Stimulated activated CD4-positive, alpha-beta T cell treated with anti-CD3 and anti-CD28 coated beads, Interleukin-1b, Interleukin-23, amount 100 ng/mL, for 24 hours (primary cell): Measurements from ENCODE around the gene TBC1D22A.

ENCODE experiments used
- DNase-seq, 4 experiments: peaks; one replicate each; pipeline ENCODE4 v3.0.0-alpha.2; 2020; ENCODE audit warnings: low read depth in 4 of 4, low spot score in 1 of 4

TBC1D22A gene

DNA sequence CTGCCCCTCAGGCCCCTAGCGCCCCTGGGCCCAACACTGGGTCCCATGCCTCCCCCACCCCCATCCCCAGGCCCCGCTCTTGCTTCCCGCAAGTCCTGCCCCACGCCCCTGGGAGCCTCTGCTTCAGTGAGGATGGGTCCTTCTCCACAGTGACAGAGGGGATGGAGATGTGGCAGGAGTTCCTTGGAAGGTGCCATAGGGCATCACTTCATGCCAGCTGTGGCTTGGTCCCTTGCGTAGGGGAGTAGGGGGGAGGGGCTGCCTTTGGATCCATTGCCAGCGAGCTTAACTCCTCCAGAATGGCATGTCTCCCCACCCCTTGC lies 9.5 kb upstream of the TBC1D22A start:
- DNase-seq = no peak

DNA sequence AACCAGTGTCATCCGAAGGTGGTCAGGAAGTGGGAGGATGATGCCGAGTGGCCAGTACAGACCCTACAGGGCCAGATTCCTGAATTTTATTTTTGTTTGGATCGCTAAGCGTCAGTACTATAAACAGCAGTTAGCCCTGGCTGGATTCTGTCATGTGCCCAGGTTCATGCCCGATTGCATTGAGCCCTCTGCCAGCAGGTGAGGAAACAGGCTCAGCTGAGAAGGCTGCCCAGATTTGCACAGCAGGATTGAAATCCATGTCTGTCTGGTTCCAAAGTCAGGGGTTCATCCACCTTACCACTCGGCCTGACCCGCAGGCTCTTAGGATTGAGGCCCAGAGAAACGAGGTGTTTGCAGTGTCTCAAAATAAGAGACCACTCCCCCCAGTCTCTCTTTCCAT lies 9.1 kb upstream of the TBC1D22A start:
- no peak for DNase-seq

DNA sequence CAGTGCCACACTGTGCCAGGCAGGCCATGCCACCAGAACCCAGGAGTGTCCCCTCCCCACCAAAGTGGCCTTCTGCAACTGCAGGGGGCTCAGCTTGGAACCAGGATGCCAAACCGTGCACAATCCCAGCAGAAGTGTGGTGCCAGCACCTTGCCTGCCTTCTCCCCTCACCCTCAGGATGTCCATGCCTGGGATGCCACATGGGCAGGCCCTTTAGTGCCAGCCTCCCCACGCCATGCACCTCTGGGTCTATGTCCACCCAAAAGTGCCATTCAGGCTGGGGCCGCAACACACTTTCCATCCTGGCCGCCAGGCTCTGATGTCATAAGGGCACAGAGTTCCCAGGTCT lies 8.7 kb upstream of the TBC1D22A start:
- no peak for DNase-seq

DNA sequence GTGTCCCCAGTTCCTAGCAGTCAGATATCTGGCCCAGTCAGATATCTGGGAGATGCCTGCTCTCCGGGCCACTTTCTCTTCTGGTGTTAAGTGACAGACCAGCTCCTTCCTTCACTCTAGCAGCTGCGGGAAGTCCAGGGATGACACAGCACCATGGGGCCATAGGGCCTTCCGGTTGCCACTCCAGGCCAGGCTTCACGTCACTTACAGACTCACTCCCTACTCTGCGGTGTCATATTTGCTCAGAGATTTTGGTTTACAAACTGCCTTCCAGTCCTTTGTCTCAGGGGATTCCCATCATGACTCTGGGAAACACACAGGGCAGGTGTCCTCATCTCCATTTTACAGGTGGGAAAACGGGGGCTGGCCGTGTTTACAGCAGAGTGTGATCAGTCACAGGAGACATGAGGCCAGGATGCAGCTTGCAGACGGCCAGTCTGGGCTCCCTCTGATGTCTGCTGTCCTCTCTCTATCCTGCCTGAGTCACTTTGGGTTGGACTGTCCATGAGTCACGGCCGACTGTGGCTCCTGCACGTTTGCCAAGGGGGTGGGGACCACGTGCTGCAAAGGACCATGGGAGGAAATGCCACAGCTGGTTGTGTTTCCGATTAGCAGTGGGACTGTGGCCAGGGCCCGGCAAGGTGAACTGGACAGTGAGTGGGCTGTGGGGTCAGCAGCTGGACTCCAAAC lies 8.2 kb upstream of the TBC1D22A start:
- DNase-seq = no peak

DNA sequence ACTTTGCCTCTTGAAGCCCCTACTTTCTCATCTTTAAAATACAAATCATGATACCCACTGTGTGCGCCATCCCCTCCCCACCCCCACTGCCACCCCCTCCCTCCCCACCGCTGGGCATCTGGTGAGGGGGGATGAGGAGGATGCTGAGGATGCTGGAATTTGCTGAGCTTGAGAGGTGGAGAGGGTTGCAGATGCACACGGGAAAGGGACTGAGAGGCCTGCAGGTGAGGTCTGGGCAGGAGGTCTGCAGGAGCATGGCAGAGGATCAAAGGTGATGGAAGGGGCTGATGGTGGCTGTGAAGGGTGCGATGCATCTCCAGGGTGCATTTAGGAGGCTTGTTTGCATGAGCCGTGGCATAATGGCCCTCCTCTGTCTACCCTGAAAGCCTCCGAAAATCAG lies 7.6 kb upstream of the TBC1D22A start:
- DNase-seq = no peak

DNA sequence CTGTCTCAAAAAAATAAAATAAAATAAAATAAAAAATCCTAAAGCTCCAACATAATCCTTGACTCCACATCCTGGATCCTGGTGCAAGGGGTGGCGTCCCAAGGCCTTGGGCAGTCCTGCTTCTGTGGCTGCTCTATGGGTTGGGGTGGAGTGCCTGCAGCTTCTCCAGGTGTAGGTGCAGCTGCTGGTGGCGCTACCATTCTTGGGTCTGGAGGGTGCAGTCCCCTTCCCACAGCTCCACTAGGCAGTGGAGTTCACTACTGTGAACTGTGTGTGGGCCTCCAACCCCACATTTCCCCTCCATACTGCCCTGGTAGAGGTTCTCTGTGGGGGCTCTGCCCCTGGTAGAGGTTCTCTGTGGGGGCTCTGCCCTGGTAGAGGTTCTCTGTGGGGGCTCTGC lies 6.9 kb upstream of the TBC1D22A start:
- DNase-seq = no peak

DNA sequence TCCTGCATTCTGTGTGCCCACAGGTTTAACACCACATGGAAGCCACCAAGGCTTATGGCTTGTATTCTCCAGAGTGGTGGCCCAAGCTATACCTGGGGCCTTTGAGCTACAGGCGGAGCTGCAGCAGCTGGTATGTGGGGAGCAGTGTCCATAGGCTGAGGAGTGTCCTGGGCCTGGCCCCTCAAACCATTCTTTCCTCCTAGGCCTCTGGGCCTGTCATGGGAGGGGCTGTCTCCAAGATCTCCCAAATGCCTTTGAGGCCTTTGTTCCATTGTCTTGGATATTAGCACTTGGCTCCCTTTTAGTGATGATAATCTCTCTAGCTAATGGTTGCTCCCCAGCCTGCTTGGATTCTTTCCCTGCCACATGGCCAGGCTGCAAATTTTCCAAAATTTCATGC lies 6.4 kb upstream of the TBC1D22A start:
- no peak for DNase-seq

DNA sequence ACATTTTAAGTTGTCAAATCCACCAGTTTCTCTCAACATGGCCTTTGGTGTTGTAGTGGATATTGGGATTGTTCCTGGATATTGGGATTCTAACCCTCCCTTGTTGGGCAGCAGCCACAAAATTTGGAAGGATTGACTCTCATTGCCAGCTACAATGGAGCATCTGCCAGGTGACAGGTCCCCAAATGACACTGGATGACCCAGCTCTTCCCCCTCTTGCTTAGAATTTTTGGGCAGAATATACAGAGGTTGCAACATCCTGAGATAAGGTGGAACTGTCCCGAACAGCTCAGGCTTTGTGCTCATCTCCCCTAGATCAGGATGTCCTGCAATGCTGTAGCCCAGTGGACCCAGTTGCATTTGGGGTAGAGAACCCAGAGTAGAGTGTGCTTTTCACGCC lies 5.3 kb upstream of the TBC1D22A start:
- DNase-seq = no peak

DNA sequence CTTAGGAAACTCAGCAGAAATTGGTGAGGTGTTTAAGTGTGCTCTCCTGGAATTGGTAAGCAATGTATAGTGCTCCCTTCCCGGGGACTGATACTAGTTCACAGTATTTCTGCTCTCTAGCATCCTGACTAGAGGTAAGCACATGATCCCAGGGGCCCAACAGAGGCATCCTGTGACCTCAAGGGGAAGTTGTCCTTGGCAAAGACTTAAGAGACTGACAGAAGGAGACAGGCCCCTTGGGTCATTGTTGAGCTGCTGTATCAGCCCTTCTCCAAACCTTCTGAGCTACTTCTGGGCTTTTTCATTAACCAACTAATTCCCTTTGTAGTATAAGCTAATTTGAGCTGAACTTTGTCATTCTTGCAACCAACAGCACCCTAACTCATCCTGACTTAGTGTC lies 4.3 kb upstream of the TBC1D22A start:
- no peak for DNase-seq

DNA sequence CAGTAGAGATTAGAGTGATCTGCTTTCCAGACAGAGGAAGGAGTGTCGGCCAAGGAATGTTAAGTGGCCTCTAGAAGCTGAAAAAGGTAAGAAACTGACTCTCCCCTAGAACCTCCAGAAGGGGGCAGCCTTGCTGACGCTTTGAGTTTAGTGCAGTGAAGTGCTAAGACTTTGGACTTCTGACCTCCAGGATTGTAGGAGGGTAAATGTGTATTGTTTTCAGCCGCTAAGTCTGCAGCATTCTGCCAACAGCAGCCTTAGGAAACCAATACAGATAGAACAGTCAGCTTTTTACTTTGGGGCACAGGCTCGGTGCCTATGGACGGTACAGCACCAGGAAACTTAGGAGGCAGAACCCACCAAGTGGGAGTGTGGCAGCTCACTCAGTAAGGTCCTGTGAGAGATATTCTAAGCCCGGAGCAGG lies 3.6 kb upstream of the TBC1D22A start:
- DNase-seq = peak in 1 of 4 experiments; percentile 34

DNA sequence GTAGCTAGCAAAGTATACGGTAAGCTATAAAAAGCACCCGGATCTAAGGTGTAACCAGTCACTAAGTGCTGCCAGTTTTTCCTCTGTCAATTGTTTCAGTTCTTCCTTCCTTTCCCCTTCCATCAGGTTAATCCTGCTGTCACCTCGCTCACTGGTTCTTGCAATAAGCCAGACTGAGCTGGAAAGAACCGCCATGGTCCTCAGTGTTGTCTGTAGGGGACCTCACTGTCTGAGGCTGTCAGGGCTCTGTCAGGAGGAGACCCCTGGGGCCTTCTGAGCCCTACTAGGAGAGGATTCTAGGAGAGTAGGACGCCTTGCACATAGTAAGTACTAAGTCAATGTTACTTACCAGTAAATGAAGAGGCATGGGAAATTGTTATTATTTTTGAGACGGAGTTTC lies 1.4 kb upstream of the TBC1D22A start:
- no peak for DNase-seq

DNA sequence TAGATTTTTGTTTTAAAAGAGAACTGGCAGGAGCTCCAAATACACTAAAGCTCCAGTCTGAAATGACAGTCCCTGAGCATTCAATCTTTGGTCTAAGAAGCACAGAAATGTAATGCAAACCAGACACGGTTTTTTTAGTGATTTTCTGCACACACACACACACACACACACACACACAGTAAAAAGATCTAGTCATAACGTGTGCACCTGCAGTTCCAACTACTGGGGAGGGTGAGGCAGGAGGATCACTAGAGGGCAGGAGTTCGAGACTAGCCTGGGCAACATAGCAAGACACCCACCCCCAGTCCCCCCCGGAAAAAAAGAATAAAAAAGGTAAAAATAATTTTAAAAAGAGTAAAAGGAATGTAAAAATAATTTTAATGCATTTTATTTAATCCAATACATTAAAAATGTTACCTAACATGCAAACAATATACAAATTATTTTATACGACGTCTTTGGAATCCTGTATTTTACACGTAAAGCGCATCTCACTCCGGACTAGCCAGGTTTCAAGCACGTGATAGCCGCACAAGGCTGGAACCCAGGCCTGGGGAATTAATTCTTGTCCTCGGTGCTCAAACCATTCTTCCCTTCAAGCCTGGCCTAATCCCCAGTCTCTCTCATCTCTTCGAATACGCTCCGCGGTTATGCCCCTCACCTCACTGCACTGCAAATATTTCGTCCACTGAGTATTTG lies 762 bp upstream of the TBC1D22A start:
- DNase-seq = no peak

DNA sequence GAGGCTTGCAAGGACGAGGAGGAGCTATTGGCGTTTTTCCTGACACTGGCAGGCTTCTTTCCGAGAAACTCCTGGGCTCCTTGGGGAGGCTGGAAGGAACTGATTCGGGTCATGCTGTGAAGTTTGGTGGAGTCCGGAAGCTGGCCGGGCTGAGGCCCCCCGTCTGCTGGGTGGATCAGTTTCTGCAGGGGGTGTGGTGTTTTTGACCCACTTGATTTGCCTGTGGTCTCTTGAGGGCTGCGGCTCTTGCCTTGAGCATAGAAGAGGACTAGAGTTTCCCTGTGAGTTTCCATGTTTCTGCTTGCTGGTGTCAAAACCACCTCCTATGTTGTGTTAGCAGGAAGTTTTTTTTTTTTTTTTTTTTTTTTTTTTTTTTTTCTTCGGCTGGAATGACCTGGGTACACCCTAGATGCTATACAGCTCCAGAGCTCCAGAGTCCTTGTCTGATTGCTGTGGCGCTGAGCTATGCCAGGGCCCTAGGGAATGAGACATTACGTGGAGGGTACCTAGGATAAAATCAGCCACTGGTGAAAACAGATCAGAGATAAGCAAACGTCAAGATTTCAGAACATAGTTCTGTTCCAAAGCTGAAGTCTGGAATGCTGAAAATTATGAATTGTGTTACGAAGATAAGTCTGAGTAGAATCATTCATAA lies 728 bp downstream of the TBC1D22A start:
- no peak for DNase-seq

DNA sequence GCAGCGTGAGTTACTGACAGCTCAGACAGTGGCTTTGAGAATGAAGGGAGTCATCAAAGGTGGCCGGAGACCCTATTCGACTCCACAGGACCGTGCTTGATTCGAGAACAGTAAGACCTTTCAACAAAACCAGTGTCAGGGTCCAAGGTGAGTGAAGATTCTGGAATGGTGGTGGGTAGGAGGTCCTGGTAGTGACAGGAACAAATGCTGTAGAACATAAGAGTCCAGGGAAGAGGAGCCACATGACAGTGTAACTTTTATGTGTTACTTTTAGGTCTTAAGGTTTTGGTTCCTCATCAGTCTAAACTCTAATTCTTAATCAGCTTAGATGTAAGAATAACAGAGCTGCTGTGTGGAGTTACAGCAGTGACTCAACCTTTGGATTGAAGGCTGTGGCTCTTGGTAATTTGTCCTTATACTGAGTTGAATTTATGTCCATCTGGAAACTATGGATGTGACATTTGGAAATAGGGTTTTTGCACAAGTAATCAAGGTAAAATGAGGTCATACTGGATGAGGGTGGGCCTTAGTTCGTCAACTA lies 1.8 kb downstream of the TBC1D22A start:
- no peak for DNase-seq

DNA sequence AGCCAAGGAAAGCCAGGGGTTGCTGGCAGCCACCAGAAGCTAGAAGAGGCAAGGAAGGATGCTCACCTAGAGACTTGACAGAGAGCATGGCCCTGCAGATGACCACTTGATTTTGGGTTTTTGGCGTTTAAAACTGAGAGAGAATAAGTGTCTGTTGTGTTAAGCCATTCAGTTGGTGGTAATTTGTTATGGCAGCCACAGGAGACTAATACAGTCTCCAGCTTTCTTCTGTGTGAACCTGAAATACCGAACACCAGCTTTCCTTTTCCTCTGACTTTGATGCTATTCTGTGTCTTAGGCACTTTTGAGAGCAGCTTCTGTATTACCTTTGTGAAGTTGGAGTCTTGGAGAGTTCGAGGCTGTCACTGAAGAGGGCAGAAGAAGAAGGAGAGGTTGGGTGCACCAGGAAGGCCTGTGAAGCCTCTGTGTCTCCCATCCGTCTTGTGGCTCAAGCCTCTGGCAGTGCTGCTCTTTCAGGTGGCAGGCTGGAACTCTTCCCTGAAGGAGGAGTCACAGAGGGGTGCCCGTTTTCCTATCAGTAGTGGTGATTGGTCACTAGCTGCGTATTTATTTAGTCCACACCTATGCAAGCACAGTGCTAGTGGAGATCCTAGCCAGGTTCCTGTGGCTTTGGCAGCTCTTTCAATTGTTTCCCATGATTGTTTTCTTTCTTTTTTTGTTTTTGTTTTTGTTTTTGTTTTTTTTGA lies 2.5 kb downstream of the TBC1D22A start:
- DNase-seq = no peak

DNA sequence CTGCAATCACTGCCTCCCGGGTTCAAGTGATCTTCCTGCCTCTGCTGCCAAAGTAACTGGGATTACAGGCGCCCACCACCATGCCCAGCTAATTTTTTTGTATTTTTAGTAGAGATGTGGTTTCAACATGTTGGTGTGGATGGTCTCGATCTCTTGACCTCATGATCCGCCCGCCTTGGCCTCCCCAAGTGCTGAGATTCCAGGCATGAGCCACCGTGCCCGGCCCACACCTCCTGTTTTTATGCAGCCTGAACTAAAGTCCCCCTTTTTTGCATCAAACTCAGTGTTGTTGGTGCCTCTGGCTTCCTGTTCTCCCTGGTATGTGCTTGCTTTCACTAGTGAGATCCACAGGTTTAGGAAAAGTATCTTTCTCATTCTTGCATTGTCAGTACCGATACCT lies 4.2 kb downstream of the TBC1D22A start:
- no peak for DNase-seq

DNA sequence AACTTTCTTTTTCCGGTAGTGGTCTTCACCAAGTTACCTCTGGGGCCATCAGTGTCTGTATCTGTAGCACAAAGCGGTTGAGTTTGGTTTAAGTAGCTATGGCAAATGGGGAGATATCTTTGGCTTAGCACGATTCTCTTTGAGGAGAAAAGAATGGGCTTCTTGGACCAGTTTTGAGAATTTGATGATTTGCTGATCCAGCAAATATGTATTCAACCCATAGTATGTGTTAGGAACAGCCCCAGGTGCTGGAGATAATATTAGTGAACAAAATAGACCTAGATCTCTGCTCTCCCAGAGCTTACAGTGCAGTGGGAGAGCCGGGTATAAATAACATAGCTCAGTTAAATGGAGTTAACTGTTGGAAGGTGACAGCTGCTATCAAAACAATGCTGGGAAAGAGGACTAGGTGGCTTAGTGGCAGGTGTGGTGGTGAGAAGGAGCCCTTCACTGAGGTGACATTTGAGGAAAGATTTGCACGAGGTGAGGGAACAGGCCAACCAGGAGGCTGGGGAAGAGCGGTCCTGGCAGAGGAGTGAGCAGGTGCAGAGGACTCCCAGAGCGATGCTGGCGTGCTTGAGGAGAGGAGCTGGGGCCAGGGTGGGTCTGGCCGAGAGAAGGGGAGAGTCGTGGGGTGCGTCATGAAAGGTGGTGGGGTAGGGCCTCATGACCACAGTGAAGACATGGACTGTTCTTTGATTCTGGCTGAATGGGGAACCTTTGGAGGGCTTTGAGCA lies 5.0 kb downstream of the TBC1D22A start:
- DNase-seq = no peak

DNA sequence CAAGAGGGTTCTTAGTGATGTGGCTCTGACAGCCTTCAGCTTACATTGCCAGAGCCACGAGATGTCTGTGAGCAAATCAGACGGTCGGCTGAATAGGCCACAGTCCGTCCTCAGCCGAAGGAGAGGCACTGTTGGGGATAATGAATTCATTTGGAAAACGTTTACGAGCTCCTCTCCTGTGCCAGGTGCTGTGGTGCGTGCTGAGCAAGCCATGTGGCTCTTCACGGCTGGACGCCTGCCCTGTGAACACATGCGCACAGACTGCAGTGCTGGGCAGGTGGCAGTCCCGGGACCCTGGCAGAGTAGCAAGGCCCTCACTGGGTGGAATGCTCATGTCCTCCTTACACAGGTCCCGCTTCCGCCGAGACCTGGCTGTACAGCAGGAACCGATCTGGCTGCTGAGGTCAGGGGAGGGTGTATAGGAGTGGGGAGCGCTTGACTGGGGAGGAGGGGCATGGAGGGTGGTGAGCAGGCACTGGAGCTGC lies 6.8 kb downstream of the TBC1D22A start:
- DNase-seq = no peak

DNA sequence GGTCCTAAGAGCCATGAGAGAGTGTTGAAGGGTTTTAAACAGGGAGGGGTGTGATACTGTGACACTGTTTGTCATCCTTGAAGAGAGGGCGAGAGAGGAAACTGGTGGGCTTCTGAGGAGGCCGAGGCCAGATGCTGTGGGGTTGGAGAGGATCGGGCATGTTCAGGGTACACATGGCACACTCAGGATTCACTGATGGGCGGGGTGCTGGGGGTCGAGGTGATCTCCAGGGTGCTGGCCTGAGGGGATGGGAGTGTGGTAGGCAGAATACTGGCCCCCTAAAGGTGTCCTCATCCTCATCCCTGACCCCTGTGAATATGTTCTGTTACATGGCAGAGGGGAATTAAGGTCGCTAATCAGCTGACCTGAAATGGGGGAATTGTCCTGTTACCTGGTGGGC lies 7.3 kb downstream of the TBC1D22A start:
- DNase-seq = no peak

DNA sequence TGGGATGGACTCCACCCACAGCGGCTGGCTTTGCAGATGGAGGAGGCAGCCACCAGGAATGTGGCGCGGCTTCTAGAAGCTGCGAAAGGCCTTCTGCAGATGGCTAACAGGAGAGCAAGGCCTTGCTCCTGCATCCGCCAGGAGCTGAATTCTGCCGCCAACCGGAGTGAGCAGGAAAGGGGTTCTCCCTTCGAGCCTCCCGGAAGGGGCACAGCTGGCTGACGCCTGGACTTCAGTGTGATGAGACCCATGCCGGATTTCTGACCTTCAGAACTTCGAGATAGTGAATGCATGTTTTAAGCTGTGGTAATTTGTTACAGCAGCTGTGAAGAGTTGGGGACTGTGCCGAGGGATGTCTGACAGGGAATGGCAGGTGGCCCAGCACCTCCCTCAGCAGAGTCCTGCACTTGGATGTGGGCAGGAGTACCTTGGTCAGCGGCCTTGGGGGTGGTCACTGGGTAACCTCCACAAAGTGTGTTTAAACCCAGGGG lies 7.7 kb downstream of the TBC1D22A start:
- no peak for DNase-seq

DNA sequence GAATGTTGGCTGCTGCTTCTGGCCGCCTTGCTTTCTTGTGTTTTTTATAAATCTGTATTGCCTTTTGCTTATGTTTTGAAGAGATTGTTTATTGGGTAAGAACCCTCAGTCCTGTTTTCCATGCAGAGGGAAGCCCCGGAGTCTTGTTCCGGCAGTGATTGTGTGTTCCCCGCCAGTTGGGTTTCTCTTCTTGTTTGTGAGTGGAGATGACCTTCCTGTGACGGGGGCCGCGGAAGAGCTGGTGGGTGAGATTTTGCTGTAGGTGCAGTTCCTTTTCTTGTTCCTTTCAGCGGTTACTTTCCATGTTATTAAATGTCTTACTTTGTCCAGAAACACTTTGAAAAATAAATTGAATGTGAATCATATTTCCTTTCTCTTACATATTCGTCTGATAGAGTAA lies 8.3 kb downstream of the TBC1D22A start:
- no peak for DNase-seq
